SK-N-SH treated with all-trans-retinoic acid at 6 μM for 48 hours (cell line): Measurements from ENCODE around the gene FHIT.

Source experiments
- BACH2 ChIP-seq: fragments of 250-450 bp; sonication (Bioruptor Pico); IDR thresholded peaks from 2 replicates; pipeline ENCODE4 v1.9.0; 2021; ENCODE audit warnings: mild to moderate bottlenecking, borderline replicate concordance
- CSRNP3 ChIP-seq: fragments of 250-450 bp; sonication (Bioruptor Pico); IDR thresholded peaks from 2 replicates; pipeline ENCODE4 v1.5.1; 2021; ENCODE audit warnings: mild to moderate bottlenecking, moderate library complexity
- ESRRG ChIP-seq: fragments of 250-450 bp; sonication (Bioruptor Pico); IDR thresholded peaks from 2 replicates; pipeline ENCODE4 v1.6.1; 2021; ENCODE audit warnings: mild to moderate bottlenecking
- GLIS3 ChIP-seq: fragments of 250-450 bp; sonication (Bioruptor Pico); IDR thresholded peaks from 2 replicates; pipeline ENCODE4 v1.5.0; 2020; ENCODE audit warnings: mild to moderate bottlenecking, moderate library complexity
- OSR1 ChIP-seq: fragments of 250-450 bp; sonication (Bioruptor Pico); IDR thresholded peaks from 2 replicates; pipeline ENCODE4 v1.8.0; 2022; ENCODE audit warnings: moderate library complexity, mild to moderate bottlenecking, inconsistent platforms
- PATZ1 ChIP-seq: fragments of 250-450 bp; sonication (Bioruptor Pico); IDR thresholded peaks from 2 replicates; pipeline ENCODE4 v1.8.0; 2020; ENCODE audit warnings: mild to moderate bottlenecking, moderate library complexity, borderline replicate concordance
- RARB ChIP-seq: fragments of 250-450 bp; sonication (Bioruptor Pico); IDR thresholded peaks from 2 replicates; pipeline ENCODE4 v1.8.0; 2021; ENCODE audit warnings: mild to moderate bottlenecking, moderate library complexity
- ZFP3 ChIP-seq: fragments of 250-450 bp; sonication (Bioruptor Pico); IDR thresholded peaks from 2 replicates; pipeline ENCODE4 v1.5.0; 2020; ENCODE audit warnings: mild to moderate bottlenecking, moderate library complexity
- ZFP30 ChIP-seq: fragments of 450-650 bp; formaldehyde crosslinking; IDR thresholded peaks from 2 replicates; pipeline ENCODE4 v1.5.0; 2022; ENCODE audit warnings: mild to moderate bottlenecking, moderate library complexity
- ZNF565 ChIP-seq: fragments of 450-650 bp; formaldehyde crosslinking; conservative IDR thresholded peaks from 2 replicates; pipeline ENCODE4 v1.5.0; 2020; ENCODE audit warnings: low read depth, mild to moderate bottlenecking, moderate library complexity
- ZNF70 ChIP-seq: fragments of 450-650 bp; formaldehyde crosslinking; IDR thresholded peaks from 2 replicates; pipeline ENCODE4 v1.5.0; 2020; ENCODE audit warnings: mild to moderate bottlenecking, moderate library complexity

GRCh38 chr3:61092870-61093269 is 158.4 kb downstream of the FHIT start:
- TF ChIP-seq CSRNP3 (CRISPR knock-in tag): no peak
- TF ChIP-seq ZFP30: no peak
- no peak for TF ChIP-seq OSR1 (CRISPR knock-in tag)
- no peak for TF ChIP-seq ZFP3 (CRISPR knock-in tag)
- TF ChIP-seq ZNF70 (CRISPR knock-in tag): no peak
- no peak for TF ChIP-seq PATZ1 (CRISPR knock-in tag)
- TF ChIP-seq BACH2 (CRISPR knock-in tag): no peak
- no peak for TF ChIP-seq RARB (CRISPR knock-in tag)
- TF ChIP-seq ZNF565 (CRISPR knock-in tag): no peak
- no peak for TF ChIP-seq ESRRG (CRISPR knock-in tag)
- TF ChIP-seq GLIS3 (CRISPR knock-in tag): no peak
